NOMO-1 treated with dmso at 0.1 percent for 144 hours (cell line): ENCODE measurements around the gene MDC1.
"Not testable (repeated sequence)": the region's sequence is repeated elsewhere in the genome, so short reads cannot be mapped to it uniquely, and the experiment has no call there.

Source experiments
- DNase-seq: peaks from one replicate; lab custom pipeline; 2025; ENCODE audit not compliant: unreplicated experiment; lab: John Stamatoyannopoulos, UW

The MDC1 gene

GRCh38 chr6:30725713-30726505 is 8.8 kb upstream of the MDC1 start:
- DNase-seq: no peak

DNA sequence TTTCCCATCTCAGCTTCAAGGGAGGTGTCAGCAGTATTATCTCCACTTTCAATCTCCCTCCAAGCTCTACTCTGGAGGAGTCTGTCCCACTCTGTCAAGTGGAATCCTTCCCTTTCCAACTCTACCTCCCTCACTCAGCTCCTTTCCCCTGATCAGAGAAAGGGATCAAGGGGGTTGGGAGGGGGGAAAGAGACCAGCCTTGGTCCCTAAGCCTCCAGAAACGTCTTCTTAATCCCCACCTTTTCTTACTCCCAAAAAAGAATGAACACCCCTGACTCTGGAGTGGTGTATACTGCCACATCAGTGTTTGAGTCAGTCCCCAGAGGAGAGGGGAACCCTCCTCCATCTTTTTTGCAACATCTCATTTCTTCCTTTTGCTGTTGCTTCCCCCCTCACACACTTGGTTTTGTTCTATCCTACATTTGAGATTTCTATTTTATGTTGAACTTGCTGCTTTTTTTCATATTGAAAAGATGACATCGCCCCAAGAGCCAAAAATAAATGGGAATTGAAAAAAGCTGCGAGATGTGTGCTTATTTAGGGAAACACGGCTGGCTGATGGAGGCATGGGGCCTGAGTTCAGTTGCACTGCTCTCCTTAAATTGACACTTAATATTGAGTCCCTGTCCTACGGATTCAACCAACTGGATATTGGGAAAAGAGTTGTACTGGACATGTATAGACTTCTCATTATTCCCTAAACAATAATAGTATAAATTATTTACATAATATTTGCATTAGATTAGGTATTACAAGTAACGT is 8.0 kb upstream of the MDC1 start:
- no peak for DNase-seq

- DNase-seq: not testable (repeated sequence)
These were observed 7.0 kb upstream of the MDC1 start for GRCh38 chr6:30723843-30724741.

GRCh38 chr6:30723159-30723842 is 6.2 kb upstream of the MDC1 start:
- not testable (repeated sequence) for DNase-seq

- peak; percentile 60 for DNase-seq
These were observed 5.4 kb upstream of the MDC1 start for GRCh38 chr6:30722280-30723112.

GRCh38 chr6:30722025-30722279 is 4.9 kb upstream of the MDC1 start:
- DNase-seq: not testable (repeated sequence)

GRCh38 chr6:30721198-30722024 is 4.3 kb upstream of the MDC1 start:
- DNase-seq: peak; percentile 86

GRCh38 chr6:30720738-30721197 is 3.7 kb upstream of the MDC1 start:
- peak; percentile 73 for DNase-seq

- peak; percentile 97 for DNase-seq
These were observed 3.0 kb upstream of the MDC1 start, which contains the start of gene TUBB for GRCh38 chr6:30719791-30720737. Gene TUBB (plus strand): TSS chr6:30720352. CDS start chr6:30720507, 155 bp downstream.

DNA sequence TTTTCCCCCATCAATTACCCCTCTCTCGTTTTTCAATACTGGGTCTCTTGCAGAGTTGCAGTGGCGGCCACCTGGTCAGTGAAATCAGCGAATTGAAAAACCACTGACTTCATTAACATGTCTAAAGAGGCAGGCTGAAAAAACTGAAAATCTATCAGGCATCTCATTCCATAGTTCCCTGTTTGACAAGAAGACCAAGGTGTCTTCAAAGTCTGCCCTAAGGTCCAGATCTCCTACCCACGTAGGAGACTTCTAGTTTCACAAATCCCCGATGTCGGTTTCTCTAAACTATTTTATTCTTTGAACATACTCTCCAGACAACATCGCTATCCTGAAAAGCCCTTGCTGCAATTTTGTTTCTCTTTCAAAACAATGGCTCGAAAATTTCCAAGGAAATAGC is 2.3 kb upstream of the MDC1 start:
- DNase-seq: no peak

GRCh38 chr6:30717845-30718720 is 1.0 kb upstream of the MDC1 start:
- DNase-seq: not testable (repeated sequence)

- DNase-seq: no peak
These were observed 277 bp downstream of the MDC1 start for GRCh38 chr6:30716879-30717128.

DNA sequence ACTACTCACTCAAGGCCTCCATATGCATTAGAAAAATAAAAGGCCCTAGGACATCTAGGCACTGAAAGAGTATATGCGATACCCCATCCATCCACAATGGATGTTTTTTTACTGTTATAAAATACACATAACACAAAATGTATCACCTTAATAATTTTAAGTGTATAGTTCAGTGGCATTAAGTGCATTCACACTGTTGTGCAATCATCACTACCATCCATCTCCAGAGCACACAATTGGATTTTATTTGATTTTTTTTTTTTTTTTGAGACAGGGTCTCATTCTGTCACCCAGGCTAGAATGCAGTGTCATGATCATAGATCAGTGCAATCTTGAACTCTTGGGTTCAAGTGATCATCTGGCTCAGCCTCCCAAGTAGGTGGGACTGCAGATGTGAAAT is 2.8 kb downstream of the MDC1 start:
- DNase-seq: no peak

- DNase-seq: no peak
These were observed 4.6 kb downstream of the MDC1 start for GRCh38 chr6:30712441-30712945.

GRCh38 chr6:30711758-30712380 is 5.2 kb downstream of the MDC1 start:
- no peak for DNase-seq

- DNase-seq: no peak
These were observed 7.8 kb downstream of the MDC1 start for GRCh38 chr6:30709101-30709868.
